ENCODE measurements around the gene CLIC5.

- TF ChIP-seq POLR2A (IDR thresholded peaks at IDR 0.05), result no peak
- TF ChIP-seq, protein P1, sequence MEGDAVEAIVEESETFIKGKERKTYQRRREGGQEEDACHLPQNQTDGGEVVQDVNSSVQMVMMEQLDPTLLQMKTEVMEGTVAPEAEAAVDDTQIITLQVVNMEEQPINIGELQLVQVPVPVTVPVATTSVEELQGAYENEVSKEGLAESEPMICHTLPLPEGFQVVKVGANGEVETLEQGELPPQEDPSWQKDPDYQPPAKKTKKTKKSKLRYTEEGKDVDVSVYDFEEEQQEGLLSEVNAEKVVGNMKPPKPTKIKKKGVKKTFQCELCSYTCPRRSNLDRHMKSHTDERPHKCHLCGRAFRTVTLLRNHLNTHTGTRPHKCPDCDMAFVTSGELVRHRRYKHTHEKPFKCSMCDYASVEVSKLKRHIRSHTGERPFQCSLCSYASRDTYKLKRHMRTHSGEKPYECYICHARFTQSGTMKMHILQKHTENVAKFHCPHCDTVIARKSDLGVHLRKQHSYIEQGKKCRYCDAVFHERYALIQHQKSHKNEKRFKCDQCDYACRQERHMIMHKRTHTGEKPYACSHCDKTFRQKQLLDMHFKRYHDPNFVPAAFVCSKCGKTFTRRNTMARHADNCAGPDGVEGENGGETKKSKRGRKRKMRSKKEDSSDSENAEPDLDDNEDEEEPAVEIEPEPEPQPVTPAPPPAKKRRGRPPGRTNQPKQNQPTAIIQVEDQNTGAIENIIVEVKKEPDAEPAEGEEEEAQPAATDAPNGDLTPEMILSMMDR (IDR thresholded peaks at IDR 0.05), result no peak
Observed at GRCh38 chr6:45982280-45983036, 33.2 kb downstream of the CLIC5 start.

Measured in adrenal gland (tissue), 5 donors.